KOPT-K1 (cell line): ENCODE results near the gene TMEM200A.

Experiments used
- H3K27ac ChIP-seq: fragments of 200-600 bp; sonication (generic); 2 replicates; pipeline ENCODE4 v1.5.1; 2016; ENCODE audit warnings: antibody characterized with exemption, mild to moderate bottlenecking, low read depth, low read length; ENCODE audit not compliant: poor library complexity, severe bottlenecking
- H3K36me3 ChIP-seq: fragments of 200-600 bp; sonication (generic); 2 replicates; pipeline ENCODE4 v1.5.1; 2017; ENCODE audit warnings: antibody characterized with exemption, mild to moderate bottlenecking, low read length, moderate library complexity; ENCODE audit not compliant: insufficient read depth
- H3K9me3 ChIP-seq: fragments of 200-600 bp; sonication (generic); 2 replicates; pipeline ENCODE4 v1.5.1; 2017; ENCODE audit warnings: antibody characterized with exemption, low read length, mild to moderate bottlenecking; ENCODE audit not compliant: insufficient read depth, poor library complexity, severe bottlenecking

TMEM200A gene

DNA sequence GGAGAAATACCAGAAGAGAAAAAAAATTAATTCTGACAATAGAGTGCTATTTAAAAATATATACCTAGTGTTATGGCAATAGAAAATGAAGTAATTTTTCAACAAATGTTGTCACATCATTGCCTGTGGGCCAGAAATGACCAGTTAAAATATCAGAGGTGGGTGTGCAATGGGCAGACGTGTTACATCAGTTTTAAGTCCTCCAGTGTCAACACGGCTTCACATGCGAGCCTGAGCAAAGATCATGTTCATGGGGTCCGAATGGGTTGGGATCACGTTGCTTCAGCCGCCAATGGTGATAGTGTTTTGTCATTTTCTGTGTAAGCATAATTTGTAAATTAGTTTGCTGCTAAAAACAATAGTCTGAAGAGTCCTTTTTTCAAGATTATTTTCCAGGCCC is 27.5 kb downstream of the TMEM200A start:
- Histone ChIP-seq H3K9me3 (peaks cover 5% of the 10 kb centered on the region), H3K27ac (no peak overlapping the region), H3K36me3 (no peaks in the 10 kb centered on the region)

DNA sequence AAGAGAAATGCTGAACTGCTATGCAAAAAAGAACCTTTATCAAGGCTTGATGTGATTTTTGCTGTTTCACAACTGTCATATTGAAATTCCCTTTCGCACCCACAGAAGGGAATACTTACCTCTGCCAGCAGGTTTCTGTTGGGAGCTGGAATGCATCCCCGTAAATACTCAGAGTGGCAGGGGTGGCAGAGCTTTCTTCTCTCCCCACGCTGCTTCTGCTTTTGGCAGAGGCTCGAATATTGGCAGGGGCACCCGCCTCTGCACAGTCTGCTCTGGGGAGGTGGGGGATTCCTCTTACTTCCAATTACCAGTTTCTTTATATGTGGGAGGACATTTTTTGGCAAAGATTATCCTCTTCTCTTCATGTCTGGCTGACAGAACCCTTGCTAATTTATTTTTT is 28.4 kb downstream of the TMEM200A start:
- H3K27ac ChIP-seq: no peak overlapping the region
- H3K9me3 ChIP-seq: peaks cover 7% of the 10 kb centered on the region
- H3K36me3 ChIP-seq: no peaks in the 10 kb centered on the region

DNA sequence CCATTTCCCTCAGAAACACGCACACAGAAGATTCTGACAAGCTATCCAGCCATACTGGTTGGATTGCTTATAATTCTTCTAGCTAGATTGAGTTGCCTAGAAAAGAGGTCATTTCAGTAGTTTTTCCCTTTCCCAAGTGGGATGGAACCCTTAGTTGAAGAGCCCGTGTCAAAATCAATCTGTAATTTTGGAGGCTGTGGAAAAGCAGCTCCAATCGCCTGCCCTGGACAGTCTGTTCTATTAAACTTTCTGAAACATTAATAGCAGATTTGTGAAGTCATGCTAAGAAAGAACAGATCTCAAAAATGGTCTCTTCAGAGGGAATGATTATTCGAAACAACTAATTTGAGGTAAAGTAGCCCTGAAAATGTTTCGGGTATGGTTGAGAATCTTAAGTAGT is 29.3 kb downstream of the TMEM200A start:
- no peaks in the 10 kb centered on the region for H3K36me3 ChIP-seq
- peaks cover 7% of the 10 kb centered on the region for H3K9me3 ChIP-seq
- H3K27ac ChIP-seq: no peak overlapping the region

DNA sequence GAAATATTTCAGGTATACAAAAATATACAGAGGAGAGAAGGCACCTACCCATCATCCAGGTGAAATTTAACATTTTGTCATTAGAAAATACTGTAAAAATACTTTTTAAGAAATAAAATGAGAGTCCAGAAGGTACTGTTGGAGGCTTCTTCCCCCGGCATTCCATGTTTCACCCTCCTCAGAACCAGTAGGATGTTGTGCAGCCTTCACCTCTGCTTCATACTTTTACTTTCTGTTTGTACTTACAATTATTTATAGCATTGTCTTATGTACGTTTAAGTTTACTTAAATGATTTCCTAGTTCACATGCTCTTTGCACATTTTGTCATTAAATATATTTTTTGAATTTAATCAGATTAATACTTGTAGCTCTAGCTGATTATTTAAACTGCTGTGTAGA is 30.9 kb downstream of the TMEM200A start:
- Histone ChIP-seq H3K9me3 (peaks cover 7% of the 10 kb centered on the region), H3K27ac (peak overlapping the region; percentile 48), H3K36me3 (no peaks in the 10 kb centered on the region)

DNA sequence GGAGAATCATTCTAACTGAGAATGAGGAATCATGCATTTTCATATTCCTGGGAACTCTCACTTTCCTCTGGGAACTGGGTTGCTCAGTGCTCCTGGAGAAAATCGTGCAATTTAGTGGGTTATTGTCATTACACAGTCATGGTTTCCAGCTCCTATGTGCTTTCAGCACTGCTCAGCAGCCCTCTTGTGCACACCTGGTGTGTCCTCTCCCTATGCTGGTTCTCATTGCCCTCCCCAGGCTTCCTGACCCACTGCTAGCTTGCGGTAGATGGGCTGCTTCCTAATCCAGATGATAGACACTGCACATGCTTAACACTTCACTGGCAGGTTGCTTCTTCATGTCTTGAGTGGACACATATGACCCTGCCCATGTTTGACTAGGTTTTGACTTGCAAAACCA is 39.7 kb downstream of the TMEM200A start:
- Histone ChIP-seq H3K27ac (no peak overlapping the region), H3K9me3 (no peaks in the 10 kb centered on the region), H3K36me3 (no peaks in the 10 kb centered on the region)

DNA sequence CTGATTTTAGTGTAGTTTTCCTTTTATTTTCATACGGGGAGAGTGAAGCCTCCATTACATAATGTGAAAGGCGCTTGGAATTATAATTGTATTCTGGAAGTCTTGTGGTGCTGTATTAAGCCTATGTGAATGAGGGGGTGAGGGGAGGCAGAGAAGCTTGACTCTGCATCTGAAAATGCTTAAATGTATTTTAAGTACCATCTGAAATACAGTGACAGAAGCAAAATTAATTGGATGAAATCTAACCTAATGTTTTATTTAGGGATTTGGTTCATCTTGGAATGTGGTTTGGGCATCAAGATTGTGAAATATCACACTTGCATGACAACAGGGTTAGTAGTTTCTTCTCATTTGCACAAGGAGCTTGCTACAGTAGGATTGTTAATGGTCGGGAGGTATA is 41.2 kb downstream of the TMEM200A start:
- H3K9me3 ChIP-seq: no peaks in the 10 kb centered on the region
- H3K36me3 ChIP-seq: no peaks in the 10 kb centered on the region
- H3K27ac ChIP-seq: no peak overlapping the region

DNA sequence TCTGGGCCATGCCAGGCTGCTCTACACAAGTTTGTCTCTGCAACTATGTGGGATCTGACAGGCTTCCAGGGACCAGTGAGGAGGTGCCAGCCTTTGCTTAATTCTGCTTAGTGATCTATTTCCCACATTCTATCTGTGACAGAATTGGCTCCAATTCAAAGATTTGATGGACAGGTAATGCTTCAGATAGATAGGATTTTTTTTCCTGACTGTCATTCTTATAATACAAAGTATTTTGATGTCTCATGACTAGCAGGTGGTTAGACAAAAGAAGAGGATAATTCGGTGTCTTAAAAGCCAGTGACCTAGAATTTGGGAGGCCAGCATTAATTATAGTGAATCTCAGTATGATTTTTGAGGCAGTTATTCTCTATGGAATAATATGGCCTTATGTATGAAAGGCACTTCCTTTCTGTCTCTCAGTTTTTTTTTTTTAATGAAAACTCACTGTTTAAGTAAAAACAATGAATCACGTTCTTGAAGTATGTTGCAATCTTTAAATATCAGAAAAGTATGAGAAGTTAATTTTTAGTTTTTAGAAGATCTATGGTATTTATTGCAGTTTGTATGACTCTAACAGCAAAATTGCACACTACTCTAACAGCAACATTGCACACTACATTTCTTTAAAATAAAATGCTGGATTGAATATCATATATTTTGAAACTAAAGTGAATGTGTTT is 43.7 kb downstream of the TMEM200A start:
- H3K27ac ChIP-seq: no peak overlapping the region
- no peaks in the 10 kb centered on the region for H3K36me3 ChIP-seq
- no peaks in the 10 kb centered on the region for H3K9me3 ChIP-seq

DNA sequence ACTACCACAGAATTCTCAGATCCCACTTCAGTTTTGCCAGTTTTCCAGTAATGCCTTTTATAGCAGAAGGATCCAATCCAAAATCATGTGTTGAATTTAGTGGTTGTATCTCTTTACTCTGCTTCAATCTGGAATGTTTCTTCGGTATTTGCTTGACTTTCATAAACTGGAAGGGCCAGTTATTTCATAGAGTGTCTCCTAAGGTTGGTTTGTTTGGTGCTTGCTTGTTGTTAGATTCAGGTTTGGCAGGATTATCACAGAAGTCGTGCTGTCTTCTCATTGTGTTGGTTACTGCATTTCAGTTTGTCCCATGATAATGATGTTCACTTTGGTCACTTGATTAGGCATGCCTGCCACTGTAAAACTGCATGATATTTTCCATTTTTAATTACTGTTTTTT is 45.7 kb downstream of the TMEM200A start:
- Histone ChIP-seq H3K27ac (no peak overlapping the region), H3K9me3 (no peaks in the 10 kb centered on the region), H3K36me3 (no peaks in the 10 kb centered on the region)

DNA sequence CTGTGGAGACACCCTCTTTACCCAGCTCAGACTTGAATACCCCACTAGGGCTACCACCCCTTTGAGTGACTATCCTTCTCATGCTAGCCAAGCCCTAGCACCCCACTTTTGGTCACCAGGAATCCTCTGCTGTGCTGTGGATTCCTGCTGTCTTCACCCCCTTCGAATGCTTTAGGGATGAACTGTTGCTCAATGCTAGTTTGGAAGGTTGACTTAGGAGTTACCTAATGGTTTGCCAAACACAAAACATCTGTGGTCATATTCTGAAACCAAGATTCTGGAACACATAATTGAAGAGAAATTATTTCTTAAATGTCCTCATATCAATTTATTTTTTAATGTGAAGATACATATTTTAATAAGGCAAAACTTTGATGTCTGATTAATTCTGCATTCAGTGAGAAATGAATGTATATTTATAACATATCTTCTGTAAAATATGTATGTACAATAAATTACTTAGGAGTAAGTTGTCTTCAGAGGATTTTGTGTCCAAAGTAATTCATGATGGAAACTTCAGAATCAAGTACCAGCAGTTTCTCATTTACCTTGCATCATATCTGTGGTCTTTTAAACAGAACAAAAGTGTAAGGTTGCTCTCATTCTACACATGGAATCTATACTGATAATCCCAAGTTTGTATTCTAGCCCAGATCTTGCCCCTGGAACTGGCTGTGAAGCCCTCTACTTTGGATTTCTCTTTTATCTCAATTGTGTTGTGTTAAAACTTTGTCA is 46.9 kb downstream of the TMEM200A start:
- H3K27ac ChIP-seq: no peak overlapping the region
- H3K36me3 ChIP-seq: no peaks in the 10 kb centered on the region
- no peaks in the 10 kb centered on the region for H3K9me3 ChIP-seq

DNA sequence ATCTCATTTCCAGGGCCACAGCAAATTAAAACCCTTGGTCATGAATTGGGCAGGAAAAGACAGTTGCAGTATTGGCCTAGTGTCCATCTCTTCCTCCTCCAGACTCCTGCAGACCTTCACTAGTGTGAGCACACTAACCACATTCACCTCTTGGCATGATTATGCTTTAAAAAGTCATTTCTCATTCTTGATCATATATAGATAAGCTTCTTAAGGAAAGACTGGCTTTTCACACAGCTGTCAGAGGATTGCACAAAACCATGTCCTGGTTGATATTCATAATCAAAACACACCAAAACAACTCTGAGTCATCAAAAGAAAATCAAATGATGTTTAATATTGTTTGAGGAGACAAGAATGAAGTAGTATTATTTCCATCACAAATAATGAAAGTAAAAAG is 52.1 kb downstream of the TMEM200A start:
- Histone ChIP-seq H3K36me3 (no peaks in the 10 kb centered on the region), H3K9me3 (no peaks in the 10 kb centered on the region), H3K27ac (no peak overlapping the region)

DNA sequence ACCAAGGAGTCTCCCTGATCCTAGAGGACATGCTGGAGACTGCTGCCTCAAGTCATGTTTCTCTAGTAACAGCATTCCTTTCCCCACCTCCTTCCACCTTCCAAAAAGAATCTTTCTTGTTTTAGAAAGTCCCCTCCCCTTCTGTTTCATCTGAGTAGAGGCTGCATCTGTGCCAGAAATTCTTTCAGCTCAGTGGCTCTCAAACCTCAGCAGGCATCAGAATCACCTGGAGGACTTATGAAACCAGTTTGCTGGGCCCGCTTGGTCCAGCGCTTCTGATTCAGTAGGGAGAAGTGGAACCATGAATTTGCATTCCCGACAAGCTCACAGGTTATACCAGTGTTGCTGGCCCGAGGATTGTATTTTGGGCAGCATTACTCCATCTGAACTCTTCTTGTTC is 55.1 kb downstream of the TMEM200A start:
- Histone ChIP-seq H3K36me3 (no peaks in the 10 kb centered on the region), H3K9me3 (no peaks in the 10 kb centered on the region), H3K27ac (no peak overlapping the region)

DNA sequence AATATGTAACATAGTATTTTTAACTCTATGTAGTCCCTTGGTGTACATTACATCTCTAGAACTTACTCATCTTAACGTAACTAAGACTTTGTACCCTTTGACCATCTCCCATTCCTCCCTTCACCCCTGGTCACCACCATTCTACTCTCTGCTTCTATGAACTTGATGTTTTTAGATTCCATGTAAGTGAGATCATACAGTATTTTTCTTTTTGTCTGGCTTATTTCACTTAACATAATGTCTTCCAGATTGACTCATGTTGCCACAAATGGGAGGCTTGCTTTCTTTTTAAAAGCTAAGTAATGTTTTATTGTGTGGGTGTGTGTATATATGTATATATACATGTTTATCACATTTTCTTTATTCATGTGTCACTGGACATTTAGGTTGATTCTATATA is 55.8 kb downstream of the TMEM200A start:
- H3K36me3 ChIP-seq: no peaks in the 10 kb centered on the region
- no peaks in the 10 kb centered on the region for H3K9me3 ChIP-seq
- no peak overlapping the region for H3K27ac ChIP-seq

DNA sequence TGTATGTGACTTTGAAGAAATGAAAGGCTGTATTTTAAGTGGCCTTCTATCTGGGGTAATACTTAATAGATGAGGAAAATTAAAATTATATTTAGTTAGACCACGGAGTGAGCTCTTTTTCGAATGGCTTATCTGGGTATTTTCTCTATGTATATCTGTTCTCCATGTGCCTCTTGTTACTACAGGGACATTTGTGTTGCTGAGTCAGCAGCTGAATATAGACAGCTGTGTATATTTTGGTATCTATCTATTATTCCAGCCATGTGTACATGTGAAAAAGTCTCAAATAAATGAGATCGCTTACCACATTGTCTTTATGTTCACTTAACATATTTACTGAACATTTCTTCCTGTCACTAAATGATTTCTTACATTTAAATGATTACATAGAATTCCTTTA is 57.2 kb downstream of the TMEM200A start:
- no peaks in the 10 kb centered on the region for H3K9me3 ChIP-seq
- no peaks in the 10 kb centered on the region for H3K36me3 ChIP-seq
- no peak overlapping the region for H3K27ac ChIP-seq

DNA sequence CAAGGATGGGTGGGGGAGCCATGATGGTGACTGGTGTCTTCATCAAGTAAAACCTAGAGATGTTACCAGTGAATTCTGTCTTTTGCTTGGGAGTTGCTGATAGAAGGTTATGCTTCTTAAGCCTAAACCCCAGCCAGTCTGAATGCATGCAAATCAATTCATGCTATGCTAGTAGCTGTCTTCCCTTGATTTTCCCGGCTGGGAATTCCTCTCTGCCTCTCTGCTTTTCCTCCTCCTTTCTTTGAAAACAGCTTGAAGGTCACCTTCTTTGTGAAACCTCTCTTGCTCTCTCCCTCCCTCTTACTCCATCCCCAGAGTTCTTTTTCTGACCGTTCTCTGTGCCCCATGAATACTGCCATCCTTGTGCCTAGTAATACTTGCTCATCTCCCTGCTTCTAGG is 58.9 kb downstream of the TMEM200A start:
- H3K36me3 ChIP-seq: no peaks in the 10 kb centered on the region
- no peak overlapping the region for H3K27ac ChIP-seq
- no peaks in the 10 kb centered on the region for H3K9me3 ChIP-seq

DNA sequence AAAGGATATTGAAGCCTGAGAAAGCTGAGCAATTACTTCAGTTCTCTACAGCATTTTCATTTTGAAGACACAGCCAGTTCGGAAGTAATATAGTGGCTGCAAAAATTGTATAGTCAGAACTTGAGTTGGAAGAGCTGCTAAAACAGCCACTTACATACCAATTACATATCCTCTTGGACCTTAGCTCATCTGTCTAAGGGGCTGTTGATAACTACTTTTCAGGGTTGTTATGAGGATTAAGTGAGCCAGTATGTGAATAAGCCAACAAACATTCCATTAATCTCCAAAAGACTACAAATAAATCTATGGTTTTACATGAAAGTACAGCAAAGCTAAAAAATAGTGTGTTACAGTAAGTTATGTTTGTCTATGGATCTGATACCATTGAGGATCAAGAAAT is 59.7 kb downstream of the TMEM200A start:
- Histone ChIP-seq H3K9me3 (no peaks in the 10 kb centered on the region), H3K36me3 (no peaks in the 10 kb centered on the region), H3K27ac (no peak overlapping the region)

DNA sequence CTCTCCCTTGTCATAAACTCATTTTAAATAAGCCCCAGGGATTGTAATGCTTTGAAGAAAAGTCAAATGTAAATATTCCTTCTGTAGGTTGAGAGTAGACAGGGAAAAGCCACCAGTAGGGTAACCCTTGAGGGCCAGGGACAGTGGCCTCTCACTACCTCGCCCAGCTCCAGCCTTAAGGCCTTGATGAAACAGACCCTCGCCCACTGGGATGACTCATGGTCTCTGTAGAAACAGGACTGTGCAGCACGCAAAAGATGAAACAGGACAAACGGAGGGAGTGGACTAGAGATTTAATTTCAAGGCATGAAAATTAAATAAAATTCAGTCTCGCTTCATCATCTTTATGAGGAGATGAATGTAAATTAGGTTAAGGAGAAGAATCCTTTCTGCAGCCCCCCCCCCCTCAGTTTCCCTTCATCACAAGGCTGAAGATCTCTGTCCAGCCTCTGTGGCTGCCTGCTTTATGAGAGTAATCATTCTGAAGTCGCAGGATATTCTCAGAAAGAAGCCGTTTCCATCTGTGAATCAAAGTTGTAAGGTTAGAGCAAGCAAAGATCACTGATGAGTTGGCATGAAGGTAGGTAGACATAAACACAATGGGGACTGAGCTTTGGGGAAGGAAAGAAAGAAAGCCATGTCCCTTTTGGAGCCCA is 60.4 kb downstream of the TMEM200A start:
- no peaks in the 10 kb centered on the region for H3K9me3 ChIP-seq
- H3K36me3 ChIP-seq: no peaks in the 10 kb centered on the region
- H3K27ac ChIP-seq: no peak overlapping the region
